H1 (cell line): ENCODE results near the gene NUP50. TPM values are rescaled to one million over a fixed set of nuclear protein-coding genes. Genes with fewer than 3 reads are reported as not detected.

Experiments used
- PHF8 ChIP-seq: fragments of 200-600 bp; sonication (generic); conservative IDR thresholded peaks from 2 replicates; pipeline ENCODE4 v1.7.1; 2012; ENCODE audit warnings: low read depth, mild to moderate bottlenecking, inconsistent platforms, low read length, moderate library complexity
- polyA plus RNA-seq, 7 experiments: library from polyadenylated mRNA; depleted of rRNA in 3 of 7; stranded (reverse) in 5 of 7; unstranded in 2 of 7; fragments of >200 nt in 5 of 7; fragments of 200-250 nt in 2 of 7; gene quantifications; 1 replicate in 5 of 7; 2 replicates in 1 of 7; 4 replicates in 1 of 7; pipeline versions ENCODE4 v1.2.1 to v1.2.3, GENCODE V29; 2011 to 2013; ENCODE audit warnings: missing spikeins in 2 of 7, mixed read lengths in 2 of 7
- total RNA-seq: library from RNA; stranded (reverse); fragmentation: NEBNext Ultra II Directional; extraction: Animal tissue kit (Norgen Biotek cat#: 25700); gene quantifications from 2 replicates; pipeline ENCODE4 v1.2.1, GENCODE V29; 2021

Gene NUP50
- total and polyA plus RNA-seq, 2 of the 8 experiments (the other 6 are each of a cell fraction or from before 2014, with no cell fraction given) = 20.0 to 112 TPM

DNA sequence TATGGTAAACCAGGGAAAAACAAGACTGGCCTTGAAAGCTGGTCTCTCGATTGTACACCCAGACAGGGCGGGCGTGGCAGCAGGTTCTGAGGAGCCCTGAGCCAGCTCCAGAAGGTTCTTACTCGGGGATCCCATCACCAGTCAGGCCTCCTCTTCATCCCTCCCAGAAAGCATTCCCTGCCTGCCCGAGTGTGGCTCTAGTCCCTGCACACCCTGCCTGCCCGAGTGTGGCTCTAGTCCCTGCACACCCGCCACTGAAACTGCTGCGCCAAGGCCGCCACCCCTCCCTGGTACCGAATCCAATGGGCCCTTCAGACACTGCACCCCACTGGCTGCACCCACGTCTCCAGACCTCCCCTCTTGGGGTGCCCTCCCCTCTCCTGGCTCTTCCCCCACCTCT is 46.9 kb downstream of the NUP50 start (continued):
- TF ChIP-seq PHF8 = no peak
